HepG2 (cell line): ENCODE data around the gene GPC3. TPM values are rescaled to one million over a fixed set of nuclear protein-coding genes. Genes with fewer than 3 reads are reported as not detected.
A peak's percentile ranks its signal among the peaks of the same experiment; 100 is the strongest.

ENCODE experiments used
- FOXO1 ChIP-seq: sonication (generic); formaldehyde crosslinking; IDR thresholded peaks from 2 replicates; pipeline ENCODE4 v1.4.0; 2020; ENCODE audit warnings: missing genetic modification reagents
- KLF13 ChIP-seq: sonication (generic); formaldehyde crosslinking; IDR thresholded peaks from 2 replicates; pipeline ENCODE4 v1.4.0; 2020; ENCODE audit warnings: mild to moderate bottlenecking, missing genetic modification reagents
- TAF15 ChIP-seq: fragments of 200-400 bp; formaldehyde crosslinking; IDR thresholded peaks from one replicate; pipeline ENCODE4 v1.6.1; 2018; ENCODE audit warnings: mild to moderate bottlenecking, low read depth, low read length; ENCODE audit not compliant: poor library complexity, severe bottlenecking
- ZMYM3 ChIP-seq: sonication (generic); formaldehyde crosslinking; IDR thresholded peaks from 2 replicates; pipeline ENCODE4 v1.5.1; 2020; ENCODE audit warnings: mild to moderate bottlenecking, missing genetic modification reagents
- ZNF619 ChIP-seq: sonication (generic); formaldehyde crosslinking; IDR thresholded peaks from 2 replicates; pipeline ENCODE4 v1.4.0; 2020; ENCODE audit warnings: mild to moderate bottlenecking, missing genetic modification reagents
- polyA plus RNA-seq, 8 experiments: library from polyadenylated mRNA; depleted of rRNA in 3 of 8; stranded (reverse) in 7 of 8; unstranded in 1 of 8; fragments of >200 nt; fragmentation: Illumina TruSeq in 4 of 8; extraction: Trizol in 4 of 8; gene quantifications; 2 replicates each; pipeline versions ENCODE4 v1.2.1 to v1.2.3, GENCODE V29; 2011 to 2016; ENCODE audit warnings: low read depth in 4 of 8, missing spikeins in 1 of 8, mixed read lengths in 1 of 8; ENCODE audit not compliant: insufficient read depth in 1 of 8
- total RNA-seq, 5 experiments: library from RNA; depleted of rRNA; stranded (reverse); fragments of >200 nt; fragmentation: Illumina TruSeq; extraction: Trizol; gene quantifications; 2 replicates each; pipeline ENCODE4 v1.2.3, GENCODE V29; 2016; ENCODE audit warnings: low read depth in 1 of 5
- TF ChIP-seq, protein P1 (sequence below), 2 experiments: fragments of 450-650 bp in 1 of 2; sonication (generic) in 1 of 2; formaldehyde crosslinking in 1 of 2; IDR thresholded peaks; 2 replicates each; pipeline versions ENCODE4 v1.6.1 to v1.8.0; 2016 to 2022; ENCODE audit warnings: antibody characterized with exemption in 1 of 2, mild to moderate bottlenecking in 1 of 2, missing genetic modification reagents in 1 of 2
- TF ChIP-seq, protein P2 (sequence below), 2 experiments: sonication (generic) in 1 of 2; formaldehyde crosslinking in 1 of 2; IDR thresholded peaks; 2 replicates each; pipeline versions ENCODE4 v1.4.0 to v1.6.1; 2016 to 2020; ENCODE audit warnings: borderline replicate concordance in 1 of 2, low read depth in 1 of 2, mild to moderate bottlenecking in 1 of 2, missing genetic modification reagents in 1 of 2
- TF ChIP-seq, protein P3 (sequence below): sonication (generic); formaldehyde crosslinking; IDR thresholded peaks from 2 replicates; pipeline ENCODE4 v1.8.0; 2022; ENCODE audit warnings: missing genetic modification reagents, mild to moderate bottlenecking, moderate library complexity, borderline replicate concordance
- TF ChIP-seq, protein P4 (sequence below): sonication (generic); formaldehyde crosslinking; IDR thresholded peaks from 2 replicates; pipeline ENCODE4 v1.4.0; 2020; ENCODE audit warnings: missing genetic modification reagents, borderline replicate concordance

The GPC3 gene
- total and polyA plus RNA-seq, 2 of the 13 experiments (the other 11 are each of a cell fraction or from before 2014, with no cell fraction given): 1,799 to 3,263 TPM

DNA sequence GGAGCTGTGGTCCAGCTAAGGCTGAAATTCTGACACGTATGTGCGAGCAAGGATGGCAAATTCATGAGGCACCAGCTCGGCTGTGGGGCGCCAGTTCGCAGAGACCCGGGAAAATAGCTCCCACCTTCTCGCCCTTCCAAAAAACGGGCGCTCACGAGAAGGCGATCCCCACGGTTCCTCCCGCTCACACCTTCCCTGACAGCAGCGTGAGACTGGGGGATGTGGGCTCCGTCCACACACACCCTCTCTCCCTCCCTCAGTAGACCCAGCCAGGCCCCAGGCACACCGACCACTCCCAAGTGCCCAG lies 584 bp downstream of the GPC3 start (continued):
- TF ChIP-seq, protein P1, sequence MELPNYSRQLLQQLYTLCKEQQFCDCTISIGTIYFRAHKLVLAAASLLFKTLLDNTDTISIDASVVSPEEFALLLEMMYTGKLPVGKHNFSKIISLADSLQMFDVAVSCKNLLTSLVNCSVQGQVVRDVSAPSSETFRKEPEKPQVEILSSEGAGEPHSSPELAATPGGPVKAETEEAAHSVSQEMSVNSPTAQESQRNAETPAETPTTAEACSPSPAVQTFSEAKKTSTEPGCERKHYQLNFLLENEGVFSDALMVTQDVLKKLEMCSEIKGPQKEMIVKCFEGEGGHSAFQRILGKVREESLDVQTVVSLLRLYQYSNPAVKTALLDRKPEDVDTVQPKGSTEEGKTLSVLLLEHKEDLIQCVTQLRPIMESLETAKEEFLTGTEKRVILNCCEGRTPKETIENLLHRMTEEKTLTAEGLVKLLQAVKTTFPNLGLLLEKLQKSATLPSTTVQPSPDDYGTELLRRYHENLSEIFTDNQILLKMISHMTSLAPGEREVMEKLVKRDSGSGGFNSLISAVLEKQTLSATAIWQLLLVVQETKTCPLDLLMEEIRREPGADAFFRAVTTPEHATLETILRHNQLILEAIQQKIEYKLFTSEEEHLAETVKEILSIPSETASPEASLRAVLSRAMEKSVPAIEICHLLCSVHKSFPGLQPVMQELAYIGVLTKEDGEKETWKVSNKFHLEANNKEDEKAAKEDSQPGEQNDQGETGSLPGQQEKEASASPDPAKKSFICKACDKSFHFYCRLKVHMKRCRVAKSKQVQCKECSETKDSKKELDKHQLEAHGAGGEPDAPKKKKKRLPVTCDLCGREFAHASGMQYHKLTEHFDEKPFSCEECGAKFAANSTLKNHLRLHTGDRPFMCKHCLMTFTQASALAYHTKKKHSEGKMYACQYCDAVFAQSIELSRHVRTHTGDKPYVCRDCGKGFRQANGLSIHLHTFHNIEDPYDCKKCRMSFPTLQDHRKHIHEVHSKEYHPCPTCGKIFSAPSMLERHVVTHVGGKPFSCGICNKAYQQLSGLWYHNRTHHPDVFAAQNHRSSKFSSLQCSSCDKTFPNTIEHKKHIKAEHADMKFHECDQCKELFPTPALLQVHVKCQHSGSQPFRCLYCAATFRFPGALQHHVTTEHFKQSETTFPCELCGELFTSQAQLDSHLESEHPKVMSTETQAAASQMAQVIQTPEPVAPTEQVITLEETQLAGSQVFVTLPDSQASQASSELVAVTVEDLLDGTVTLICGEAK (IDR thresholded peaks at IDR 0.05): no peak
- TF ChIP-seq, protein P1 (CRISPR knock-in tag; IDR thresholded peaks at IDR 0.05): 0 out of 2 replicates have a peak, but pooled peaks have one; percentile 20
- TF ChIP-seq FOXO1 (CRISPR knock-in tag): no peak
- TF ChIP-seq, protein P2, sequence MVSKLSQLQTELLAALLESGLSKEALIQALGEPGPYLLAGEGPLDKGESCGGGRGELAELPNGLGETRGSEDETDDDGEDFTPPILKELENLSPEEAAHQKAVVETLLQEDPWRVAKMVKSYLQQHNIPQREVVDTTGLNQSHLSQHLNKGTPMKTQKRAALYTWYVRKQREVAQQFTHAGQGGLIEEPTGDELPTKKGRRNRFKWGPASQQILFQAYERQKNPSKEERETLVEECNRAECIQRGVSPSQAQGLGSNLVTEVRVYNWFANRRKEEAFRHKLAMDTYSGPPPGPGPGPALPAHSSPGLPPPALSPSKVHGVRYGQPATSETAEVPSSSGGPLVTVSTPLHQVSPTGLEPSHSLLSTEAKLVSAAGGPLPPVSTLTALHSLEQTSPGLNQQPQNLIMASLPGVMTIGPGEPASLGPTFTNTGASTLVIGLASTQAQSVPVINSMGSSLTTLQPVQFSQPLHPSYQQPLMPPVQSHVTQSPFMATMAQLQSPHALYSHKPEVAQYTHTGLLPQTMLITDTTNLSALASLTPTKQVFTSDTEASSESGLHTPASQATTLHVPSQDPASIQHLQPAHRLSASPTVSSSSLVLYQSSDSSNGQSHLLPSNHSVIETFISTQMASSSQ (IDR thresholded peaks at IDR 0.05; ENCODE audit: low read depth): no peak
- TF ChIP-seq, protein P2 (CRISPR knock-in tag; IDR thresholded peaks at IDR 0.05; ENCODE audit: borderline replicate concordance): no peak
- TF ChIP-seq ZNF619 (CRISPR knock-in tag): no peak
- TF ChIP-seq ZMYM3 (CRISPR knock-in tag): no peak
- TF ChIP-seq TAF15: no peak
- no peak for TF ChIP-seq KLF13 (CRISPR knock-in tag)
- TF ChIP-seq, protein P3, sequence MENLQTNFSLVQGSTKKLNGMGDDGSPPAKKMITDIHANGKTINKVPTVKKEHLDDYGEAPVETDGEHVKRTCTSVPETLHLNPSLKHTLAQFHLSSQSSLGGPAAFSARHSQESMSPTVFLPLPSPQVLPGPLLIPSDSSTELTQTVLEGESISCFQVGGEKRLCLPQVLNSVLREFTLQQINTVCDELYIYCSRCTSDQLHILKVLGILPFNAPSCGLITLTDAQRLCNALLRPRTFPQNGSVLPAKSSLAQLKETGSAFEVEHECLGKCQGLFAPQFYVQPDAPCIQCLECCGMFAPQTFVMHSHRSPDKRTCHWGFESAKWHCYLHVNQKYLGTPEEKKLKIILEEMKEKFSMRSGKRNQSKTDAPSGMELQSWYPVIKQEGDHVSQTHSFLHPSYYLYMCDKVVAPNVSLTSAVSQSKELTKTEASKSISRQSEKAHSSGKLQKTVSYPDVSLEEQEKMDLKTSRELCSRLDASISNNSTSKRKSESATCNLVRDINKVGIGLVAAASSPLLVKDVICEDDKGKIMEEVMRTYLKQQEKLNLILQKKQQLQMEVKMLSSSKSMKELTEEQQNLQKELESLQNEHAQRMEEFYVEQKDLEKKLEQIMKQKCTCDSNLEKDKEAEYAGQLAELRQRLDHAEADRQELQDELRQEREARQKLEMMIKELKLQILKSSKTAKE: no peak
- TF ChIP-seq, protein P4, sequence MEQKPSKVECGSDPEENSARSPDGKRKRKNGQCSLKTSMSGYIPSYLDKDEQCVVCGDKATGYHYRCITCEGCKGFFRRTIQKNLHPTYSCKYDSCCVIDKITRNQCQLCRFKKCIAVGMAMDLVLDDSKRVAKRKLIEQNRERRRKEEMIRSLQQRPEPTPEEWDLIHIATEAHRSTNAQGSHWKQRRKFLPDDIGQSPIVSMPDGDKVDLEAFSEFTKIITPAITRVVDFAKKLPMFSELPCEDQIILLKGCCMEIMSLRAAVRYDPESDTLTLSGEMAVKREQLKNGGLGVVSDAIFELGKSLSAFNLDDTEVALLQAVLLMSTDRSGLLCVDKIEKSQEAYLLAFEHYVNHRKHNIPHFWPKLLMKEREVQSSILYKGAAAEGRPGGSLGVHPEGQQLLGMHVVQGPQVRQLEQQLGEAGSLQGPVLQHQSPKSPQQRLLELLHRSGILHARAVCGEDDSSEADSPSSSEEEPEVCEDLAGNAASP (CRISPR knock-in tag): no peak
